WI38 (cell line): ENCODE measurements around the gene TBC1D5.
"Not testable (repeated sequence)": the region's sequence is repeated elsewhere in the genome, so short reads cannot be mapped to it uniquely, and the experiment has no call there.

Source experiments
- H3K4me3 ChIP-seq: 2 replicates; pipeline ENCODE4 v1.5.1; 2011; ENCODE audit warnings: low read depth, mild to moderate bottlenecking, control low read depth, low read length
- CTCF ChIP-seq: IDR thresholded peaks from 2 replicates; pipeline ENCODE4 v1.5.1; 2012; ENCODE audit warnings: low read depth, mild to moderate bottlenecking, control low read depth, low read length

The TBC1D5 gene

GRCh38 chr3:17738921-17739320 lies 3.5 kb downstream of the TBC1D5 start:
- H3K4me3 ChIP-seq: no peak overlapping the region
- TF ChIP-seq CTCF: no peak

GRCh38 chr3:17738219-17738618 lies 4.2 kb downstream of the TBC1D5 start:
- no peak for TF ChIP-seq CTCF
- no peak overlapping the region for H3K4me3 ChIP-seq

GRCh38 chr3:17737591-17737990 lies 4.8 kb downstream of the TBC1D5 start:
- TF ChIP-seq CTCF: no peak
- no peak overlapping the region for H3K4me3 ChIP-seq

GRCh38 chr3:17735362-17735761 lies 7.1 kb downstream of the TBC1D5 start:
- H3K4me3 ChIP-seq: not testable (repeated sequence)

- no peak overlapping the region for H3K4me3 ChIP-seq
- no peak for TF ChIP-seq CTCF
These were observed 8.7 kb downstream of the TBC1D5 start for GRCh38 chr3:17733768-17734167.

GRCh38 chr3:17733215-17733614 lies 9.2 kb downstream of the TBC1D5 start:
- no peak overlapping the region for H3K4me3 ChIP-seq
- TF ChIP-seq CTCF: no peak

GRCh38 chr3:17730318-17730967 lies 12.0 kb downstream of the TBC1D5 start:
- TF ChIP-seq CTCF: no peak
- no peak overlapping the region for H3K4me3 ChIP-seq

- no peak overlapping the region for H3K4me3 ChIP-seq
- no peak for TF ChIP-seq CTCF
These were observed 16.1 kb downstream of the TBC1D5 start for GRCh38 chr3:17726313-17726712.

- H3K4me3 ChIP-seq: not testable (repeated sequence)
These were observed 16.6 kb downstream of the TBC1D5 start for GRCh38 chr3:17725844-17726243.
